ENCODE results near the gene UMODL1.
"Not testable (repeated sequence)": the region's sequence is repeated elsewhere in the genome, so short reads cannot be mapped to it uniquely, and the experiment has no call there.

UMODL1 gene

DNA sequence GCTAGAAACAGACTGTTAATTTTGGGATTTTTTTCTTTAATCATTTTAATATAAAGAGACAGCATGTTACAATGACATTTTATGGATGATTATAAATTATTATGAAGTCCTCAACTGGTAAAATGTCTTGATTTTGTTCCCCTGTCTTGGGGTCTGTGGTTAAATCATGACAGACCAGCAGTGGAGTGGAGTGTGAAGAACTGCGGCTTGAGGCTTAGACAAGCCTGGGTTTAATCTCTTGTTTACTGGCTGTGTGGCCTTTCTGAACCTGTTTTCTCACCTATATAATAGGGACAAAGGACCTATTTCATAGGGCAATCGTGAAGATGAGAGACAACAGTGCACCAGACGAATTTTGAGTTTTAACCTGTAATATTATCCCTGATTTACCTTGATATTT, 1.8 kb upstream of the UMODL1 start:
- no peaks in the 10 kb centered on the region for H3K79me2 ChIP-seq (ENCODE audit: control insufficient read depth, insufficient read depth, low read length, unreplicated experiment)
- no peak overlapping the region for H3K4me3 ChIP-seq (ENCODE audit: low read depth, low read length)
- H2AFZ ChIP-seq (ENCODE audit: low read length, unreplicated experiment): no peak overlapping the region
- peaks cover 38% of the 10 kb centered on the region for H3K27me3 ChIP-seq (ENCODE audit: insufficient read depth, low read length)
- H3K4me1 ChIP-seq (ENCODE audit: control insufficient read depth, insufficient read depth, low read length, unreplicated experiment): no peaks in the 10 kb centered on the region
- no peaks in the 10 kb centered on the region for H3K36me3 ChIP-seq (ENCODE audit: insufficient read depth, low read length)
- H3K27ac ChIP-seq (ENCODE audit: low read depth, low read length): no peak overlapping the region

DNA sequence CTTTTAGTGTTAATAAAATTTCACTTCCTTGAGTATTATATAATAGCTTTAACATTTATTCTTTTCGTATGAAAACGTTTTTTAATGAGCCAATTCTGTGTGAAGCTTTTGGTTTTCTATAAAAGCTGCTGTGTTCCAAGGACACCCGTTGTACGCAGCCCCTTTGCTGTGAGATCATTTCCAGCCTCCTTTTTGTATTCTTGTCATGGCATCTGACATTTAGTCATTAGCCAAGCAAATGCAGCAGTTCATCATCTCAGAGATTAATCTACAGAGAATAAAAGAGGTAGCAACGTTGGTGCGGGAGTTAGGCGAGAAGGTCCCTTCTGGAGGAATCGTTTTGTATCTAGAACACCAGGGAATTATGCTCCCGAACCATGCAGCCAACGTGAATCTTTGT, 1.3 kb upstream of the UMODL1 start:
- no peak overlapping the region for H3K27ac ChIP-seq (ENCODE audit: low read depth, low read length)
- no peak overlapping the region for H3K4me3 ChIP-seq (ENCODE audit: low read depth, low read length)
- H3K36me3 ChIP-seq (ENCODE audit: insufficient read depth, low read length): no peaks in the 10 kb centered on the region
- H3K4me1 ChIP-seq (ENCODE audit: control insufficient read depth, insufficient read depth, low read length, unreplicated experiment): no peaks in the 10 kb centered on the region
- peaks cover 36% of the 10 kb centered on the region for H3K27me3 ChIP-seq (ENCODE audit: insufficient read depth, low read length)
- no peak overlapping the region for H2AFZ ChIP-seq (ENCODE audit: low read length, unreplicated experiment)
- no peaks in the 10 kb centered on the region for H3K79me2 ChIP-seq (ENCODE audit: control insufficient read depth, insufficient read depth, low read length, unreplicated experiment)

DNA sequence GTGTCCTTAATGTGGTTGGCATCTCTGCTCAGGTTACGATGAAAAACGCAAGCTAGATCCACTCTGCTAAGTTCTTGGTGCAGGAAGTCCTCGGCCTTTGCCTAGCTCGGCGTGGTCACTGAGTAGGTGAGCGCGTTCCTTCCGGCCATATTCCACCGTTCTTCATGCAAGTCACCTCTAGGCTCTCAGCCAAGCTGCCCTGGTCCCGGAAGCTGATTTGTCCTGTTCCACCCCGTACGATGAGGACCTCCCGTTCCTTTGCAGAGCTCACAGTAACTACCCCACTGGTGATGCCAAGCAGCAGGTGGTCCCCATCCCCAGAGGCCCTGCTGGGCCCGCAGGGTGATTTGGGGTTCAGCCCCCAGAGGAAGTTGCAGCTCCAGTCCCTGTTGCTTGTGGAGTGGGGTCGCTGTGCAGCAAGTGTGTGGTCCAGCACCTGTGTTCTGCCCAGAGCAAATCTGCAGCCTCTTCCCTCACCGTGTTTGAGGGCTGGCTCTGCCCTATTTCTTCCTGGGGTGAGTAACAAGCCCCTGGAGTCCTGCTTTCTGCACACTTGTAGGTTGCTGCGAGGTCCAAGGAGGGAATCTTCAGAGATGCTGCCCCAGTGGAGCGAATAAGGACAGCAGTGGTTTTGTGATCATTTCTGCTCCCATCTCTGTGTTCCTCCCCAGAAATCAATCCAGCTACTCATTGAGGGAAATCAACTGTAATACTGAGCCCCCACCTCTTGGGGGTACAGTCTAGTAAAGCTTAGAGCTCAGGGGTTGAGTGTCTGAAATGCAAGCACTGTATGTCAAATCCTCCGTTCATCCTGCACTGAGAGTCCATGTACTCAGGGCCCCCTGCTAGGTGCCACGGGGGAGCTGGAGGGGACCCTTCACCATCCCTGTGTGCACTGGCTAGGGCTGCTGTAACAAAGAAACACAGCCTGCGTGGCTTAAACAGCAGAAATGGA, 2.3 kb downstream of the UMODL1 start:
- no peaks in the 10 kb centered on the region for H3K79me2 ChIP-seq (ENCODE audit: control insufficient read depth, insufficient read depth, low read length, unreplicated experiment)
- H3K27me3 ChIP-seq (ENCODE audit: insufficient read depth, low read length): peaks cover 31% of the 10 kb centered on the region
- no peaks in the 10 kb centered on the region for H3K36me3 ChIP-seq (ENCODE audit: insufficient read depth, low read length)
- H3K4me3 ChIP-seq (ENCODE audit: low read depth, low read length): no peak overlapping the region
- H3K4me1 ChIP-seq (ENCODE audit: control insufficient read depth, insufficient read depth, low read length, unreplicated experiment): no peaks in the 10 kb centered on the region
- H2AFZ ChIP-seq (ENCODE audit: low read length, unreplicated experiment): no peak overlapping the region
- H3K27ac ChIP-seq (ENCODE audit: low read depth, low read length): no peak overlapping the region

DNA sequence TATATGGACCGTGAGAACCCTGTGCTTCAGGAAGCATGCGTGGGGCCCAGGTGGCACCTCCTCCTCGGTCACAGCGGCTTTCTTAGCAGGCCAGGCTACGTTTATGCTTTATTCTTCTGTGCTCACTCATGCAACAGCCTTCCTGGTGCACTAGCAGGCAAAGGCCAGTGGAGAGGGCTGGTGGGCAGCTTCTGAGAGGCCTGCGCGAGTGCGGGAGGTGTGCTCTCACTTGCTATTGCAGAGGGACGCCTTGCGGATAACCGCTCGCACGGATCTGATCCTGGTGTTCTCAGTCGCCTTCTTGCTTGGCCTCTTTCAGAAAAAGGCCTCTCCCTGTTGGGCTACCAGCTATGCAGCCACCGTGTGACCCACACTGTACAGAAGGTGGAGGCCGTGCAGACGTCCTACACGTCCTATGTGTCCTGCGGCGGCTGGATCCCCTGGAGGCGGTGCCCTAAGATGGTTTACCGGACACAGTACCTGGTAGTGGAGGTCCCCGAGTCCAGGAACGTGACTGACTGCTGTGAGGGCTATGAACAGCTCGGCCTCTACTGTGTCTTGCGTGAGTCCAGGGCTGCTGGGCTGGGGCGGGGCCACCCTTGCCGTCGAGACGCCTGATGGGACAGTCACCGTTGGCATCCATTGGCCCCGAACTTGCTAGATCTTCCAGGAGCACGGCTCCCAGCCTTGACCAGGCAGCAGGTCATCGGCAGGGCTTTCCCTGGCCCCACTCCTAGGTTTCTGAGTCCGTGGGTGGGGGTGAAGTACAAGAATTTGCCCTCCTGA, 4.8 kb downstream of the UMODL1 start:
- Histone ChIP-seq H3K36me3 (ENCODE audit: insufficient read depth, low read length) (no peaks in the 10 kb centered on the region), H3K4me3 (ENCODE audit: low read depth, low read length) (no peak overlapping the region), H3K4me1 (ENCODE audit: control insufficient read depth, insufficient read depth, low read length, unreplicated experiment) (no peaks in the 10 kb centered on the region), H2AFZ (ENCODE audit: low read length, unreplicated experiment) (no peak overlapping the region), H3K27me3 (ENCODE audit: insufficient read depth, low read length) (peaks cover 11% of the 10 kb centered on the region), H3K79me2 (ENCODE audit: control insufficient read depth, insufficient read depth, low read length, unreplicated experiment) (no peaks in the 10 kb centered on the region), H3K27ac (ENCODE audit: low read depth, low read length) (no peak overlapping the region)

DNA sequence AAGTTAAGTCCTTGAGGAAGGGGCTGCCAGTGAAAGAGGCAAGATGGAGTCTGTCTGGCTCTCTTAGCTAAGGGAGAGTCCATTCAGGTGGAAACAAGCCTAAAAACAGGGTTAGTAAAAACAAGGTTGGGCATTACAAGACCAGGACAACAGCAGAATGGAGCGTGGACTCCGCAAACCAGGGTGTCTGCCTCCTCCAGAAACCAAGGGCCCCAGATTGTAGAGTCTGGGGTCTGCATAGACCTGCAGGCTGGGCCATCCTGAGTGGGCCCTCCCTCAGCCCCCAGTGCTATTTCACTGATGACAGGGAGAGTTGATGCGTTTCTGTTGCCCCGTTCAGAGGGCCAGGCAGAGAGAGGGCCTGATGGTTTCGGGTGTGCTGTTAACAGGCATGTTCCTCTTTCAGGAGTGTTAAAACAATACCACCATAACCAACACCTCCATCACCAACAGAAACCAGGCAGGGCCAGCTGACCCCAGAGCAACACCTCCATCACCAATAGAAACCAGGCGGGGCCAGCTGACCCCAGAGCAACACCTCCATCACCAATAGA, 6.6 kb downstream of the UMODL1 start:
- H3K27me3 ChIP-seq (ENCODE audit: insufficient read depth, low read length): peaks cover 10% of the 10 kb centered on the region
- H3K4me1 ChIP-seq (ENCODE audit: control insufficient read depth, insufficient read depth, low read length, unreplicated experiment); H2AFZ ChIP-seq (ENCODE audit: low read length, unreplicated experiment); H3K36me3 ChIP-seq (ENCODE audit: insufficient read depth, low read length); H3K27ac ChIP-seq (ENCODE audit: low read depth, low read length); H3K4me3 ChIP-seq (ENCODE audit: low read depth, low read length); H3K79me2 ChIP-seq (ENCODE audit: control insufficient read depth, insufficient read depth, low read length, unreplicated experiment): not testable (repeated sequence)

DNA sequence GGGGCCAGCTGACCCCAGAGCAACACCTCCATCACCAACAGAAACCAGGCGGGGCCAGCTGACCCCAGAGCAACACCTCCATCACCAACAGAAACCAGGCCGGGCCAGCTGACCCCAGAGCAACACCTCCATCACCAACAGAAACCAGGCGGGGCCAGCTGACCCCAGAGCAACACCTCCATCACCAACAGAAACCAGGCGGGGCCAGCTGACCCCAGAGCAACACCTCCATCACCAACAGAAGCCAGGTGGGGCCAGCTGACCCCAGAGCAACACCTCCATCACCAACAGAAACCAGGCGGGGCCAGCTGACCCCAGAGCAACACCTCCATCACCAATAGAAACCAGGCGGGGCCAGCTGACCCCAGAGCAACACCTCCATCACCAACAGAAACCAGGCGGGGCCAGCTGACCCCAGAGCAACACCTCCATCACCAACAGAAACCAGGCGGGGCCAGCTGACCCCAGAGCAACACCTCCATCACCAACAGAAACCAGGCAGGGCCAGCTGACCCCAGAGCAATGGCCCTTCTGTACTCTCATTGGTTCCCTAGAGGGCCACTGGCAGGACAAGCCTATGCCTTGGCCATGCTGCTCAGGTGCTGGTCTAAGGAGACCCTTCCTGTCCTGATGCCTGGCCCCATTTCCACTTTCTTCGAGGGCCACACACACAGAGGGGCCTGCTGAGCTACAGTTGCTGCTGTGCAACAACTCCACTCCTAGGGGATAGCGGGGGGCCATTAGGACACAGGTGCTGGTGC, 7.3 kb downstream of the UMODL1 start:
- H3K36me3 ChIP-seq (ENCODE audit: insufficient read depth, low read length); H3K4me3 ChIP-seq (ENCODE audit: low read depth, low read length); H3K79me2 ChIP-seq (ENCODE audit: control insufficient read depth, insufficient read depth, low read length, unreplicated experiment); H3K27ac ChIP-seq (ENCODE audit: low read depth, low read length); H3K4me1 ChIP-seq (ENCODE audit: control insufficient read depth, insufficient read depth, low read length, unreplicated experiment); H3K27me3 ChIP-seq (ENCODE audit: insufficient read depth, low read length); H2AFZ ChIP-seq (ENCODE audit: low read length, unreplicated experiment): not testable (repeated sequence)

DNA sequence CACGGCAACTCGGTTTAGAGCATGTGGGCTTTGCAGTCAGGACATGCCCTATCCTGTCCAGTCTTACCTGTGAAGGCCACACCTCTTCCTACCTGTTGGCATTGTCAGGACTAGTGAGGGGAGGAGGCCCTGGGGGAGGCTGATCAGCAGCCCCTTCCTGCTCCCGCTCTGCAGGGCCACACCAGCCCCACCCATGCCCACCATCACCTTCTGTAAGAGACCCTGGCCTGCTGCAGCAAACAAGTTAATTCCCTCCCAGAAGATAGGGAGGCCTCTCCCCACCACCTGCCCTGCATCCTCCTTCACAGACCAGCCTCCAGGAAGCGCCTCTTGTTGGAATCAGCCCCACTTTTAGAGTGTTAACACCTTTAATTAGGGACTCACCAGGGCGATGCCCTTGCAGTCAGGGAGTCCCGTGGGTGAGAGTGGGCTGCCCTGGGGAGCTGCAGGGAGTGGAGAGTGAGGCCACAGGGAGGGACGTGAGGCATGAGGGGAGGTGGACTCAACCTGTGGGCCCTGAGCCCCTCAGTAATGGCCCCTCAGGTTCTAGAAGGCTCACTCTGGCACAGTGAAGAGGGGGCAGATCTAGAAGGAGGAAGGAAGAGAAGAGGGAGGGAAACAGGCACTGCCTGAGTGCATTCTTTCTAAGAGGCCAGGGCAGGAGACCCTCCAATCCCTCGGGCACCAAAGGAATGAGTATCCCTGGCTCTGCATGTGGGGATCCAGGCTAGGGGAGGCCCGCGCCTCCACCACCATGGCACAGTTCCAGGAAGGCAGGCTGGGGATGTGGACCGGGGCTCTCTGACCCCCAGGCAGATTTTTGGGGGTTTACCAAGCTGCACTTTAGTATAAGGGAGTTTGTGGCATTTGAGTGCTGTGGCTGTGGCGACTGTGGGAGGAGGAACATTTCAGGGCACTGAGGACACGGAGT, 8.2 kb downstream of the UMODL1 start:
- H3K4me3 ChIP-seq (ENCODE audit: low read depth, low read length): no peak overlapping the region
- H3K79me2 ChIP-seq (ENCODE audit: control insufficient read depth, insufficient read depth, low read length, unreplicated experiment): no peaks in the 10 kb centered on the region
- no peaks in the 10 kb centered on the region for H3K4me1 ChIP-seq (ENCODE audit: control insufficient read depth, insufficient read depth, low read length, unreplicated experiment)
- no peak overlapping the region for H2AFZ ChIP-seq (ENCODE audit: low read length, unreplicated experiment)
- H3K27me3 ChIP-seq (ENCODE audit: insufficient read depth, low read length): peaks cover 4% of the 10 kb centered on the region; the same call in 1 of the 2 replicates
- H3K36me3 ChIP-seq (ENCODE audit: insufficient read depth, low read length): no peaks in the 10 kb centered on the region
- no peak overlapping the region for H3K27ac ChIP-seq (ENCODE audit: low read depth, low read length)

DNA sequence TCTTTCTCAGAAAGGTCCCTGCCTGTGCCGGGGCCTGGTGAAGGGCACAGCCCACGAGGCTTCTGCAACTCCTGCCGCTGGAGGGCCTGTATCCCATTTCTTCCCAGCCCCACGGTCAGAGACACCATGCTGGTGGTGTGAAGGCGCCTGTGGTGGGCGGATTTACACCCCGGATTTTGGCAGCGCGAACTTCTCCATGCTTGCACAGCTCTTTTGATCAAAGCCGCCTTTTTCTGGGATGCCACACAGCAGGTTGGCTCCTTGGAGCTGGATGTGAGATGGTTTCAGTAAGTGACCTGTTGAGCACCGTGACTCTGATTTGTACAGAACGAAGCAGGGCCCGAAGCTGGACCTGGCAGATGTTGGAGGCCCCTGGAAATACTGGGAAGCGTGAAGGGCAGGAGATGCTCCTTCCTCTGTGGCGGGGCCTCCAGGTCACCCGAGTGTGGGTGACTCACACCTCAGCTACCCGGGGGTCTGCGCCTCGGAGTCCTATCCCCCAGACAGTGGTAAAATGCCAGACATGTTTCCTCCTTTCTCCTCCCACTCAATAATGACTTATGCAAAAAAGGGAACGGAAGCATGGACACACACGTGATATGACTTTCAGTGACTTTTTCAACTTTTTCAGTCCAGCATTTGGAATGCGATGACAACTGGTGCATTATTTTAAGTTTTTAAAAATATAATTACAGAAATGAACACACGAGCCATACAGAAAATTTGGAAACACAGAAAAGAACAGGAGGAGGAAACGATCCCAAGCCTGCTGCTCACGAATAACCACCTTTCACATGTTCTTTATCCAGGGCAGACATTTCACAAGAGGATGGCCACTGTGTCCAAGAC, 9.0 kb downstream of the UMODL1 start:
- Histone ChIP-seq H3K36me3 (ENCODE audit: insufficient read depth, low read length) (no peaks in the 10 kb centered on the region), H3K27me3 (ENCODE audit: insufficient read depth, low read length) (peaks cover 4% of the 10 kb centered on the region; the same call in 1 of the 2 replicates), H3K4me1 (ENCODE audit: control insufficient read depth, insufficient read depth, low read length, unreplicated experiment) (no peaks in the 10 kb centered on the region), H3K27ac (ENCODE audit: low read depth, low read length) (no peak overlapping the region), H2AFZ (ENCODE audit: low read length, unreplicated experiment) (no peak overlapping the region), H3K79me2 (ENCODE audit: control insufficient read depth, insufficient read depth, low read length, unreplicated experiment) (no peaks in the 10 kb centered on the region), H3K4me3 (ENCODE audit: low read depth, low read length) (no peak overlapping the region)

DNA sequence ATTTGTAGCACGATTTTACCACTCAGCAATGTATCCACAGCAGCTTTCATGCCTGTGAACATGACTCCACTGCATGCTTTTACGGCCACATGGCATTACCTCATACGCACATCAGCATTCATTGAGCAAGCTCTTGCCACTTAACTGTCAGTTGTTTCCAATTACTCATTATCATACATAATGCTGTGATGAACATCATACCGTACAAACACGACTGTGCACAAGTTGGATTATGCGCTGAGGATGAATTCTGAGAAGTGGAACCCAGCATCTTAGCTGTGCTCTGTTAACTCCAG, 9.6 kb downstream of the UMODL1 start:
- Histone ChIP-seq H2AFZ (ENCODE audit: low read length, unreplicated experiment) (no peak overlapping the region), H3K27me3 (ENCODE audit: insufficient read depth, low read length) (peaks cover 4% of the 10 kb centered on the region; the same call in 1 of the 2 replicates), H3K27ac (ENCODE audit: low read depth, low read length) (no peak overlapping the region), H3K4me3 (ENCODE audit: low read depth, low read length) (no peak overlapping the region), H3K4me1 (ENCODE audit: control insufficient read depth, insufficient read depth, low read length, unreplicated experiment) (no peaks in the 10 kb centered on the region), H3K36me3 (ENCODE audit: insufficient read depth, low read length) (no peaks in the 10 kb centered on the region), H3K79me2 (ENCODE audit: control insufficient read depth, insufficient read depth, low read length, unreplicated experiment) (no peaks in the 10 kb centered on the region)

Measured in ACC112 (cell line).